ENCODE results near the gene ACSL5. TPM values are rescaled to one million over a fixed set of nuclear protein-coding genes. Genes with fewer than 3 reads are reported as not detected.
"Not testable (repeated sequence)": the region's sequence is repeated elsewhere in the genome, so short reads cannot be mapped to it uniquely, and the experiment has no call there.

ACSL5 gene
- total RNA-seq, 2 experiments from 2014 or later, result 25.3 to 25.4 TPM

- CTCF ChIA-PET (ENCODE audit: unreplicated experiment), result no interaction called here
- peak; percentile 13 for DNase-seq (ENCODE audit: low spot score)
- no peak overlapping the region for H3K4me3 ChIP-seq (ENCODE audit: low read depth, low read length, poor library complexity, severe bottlenecking)
- POLR2A ChIA-PET, result no interaction called here
- intact Hi-C loops (cut with micrococcal nuclease; ENCODE audit: unreplicated experiment), result no loop called here
- no peaks in the 10 kb centered on the region for H3K9me2 ChIP-seq (ENCODE audit: insufficient read depth, low read length)
- no peak overlapping the region for H3K4me2 ChIP-seq (ENCODE audit: low read length)
- no TSS peak for BruUV-seq (replicated peaks)
- no peaks in the 10 kb centered on the region for H3K9me3 ChIP-seq (ENCODE audit: low read length)
- TF ChIP-seq EZH2phosphoT487 (IDR thresholded peaks at IDR 0.05; ENCODE audit: borderline replicate concordance, low read depth, low read length) (no peak), CTCF (conservative IDR thresholded peaks at IDR 0.05; ENCODE audit: low read length) (peak; percentile 64)
- H3K36me3 ChIP-seq (ENCODE audit: insufficient read depth, low read length), result peaks cover 21% of the 10 kb centered on the region; the same call in 1 of the 2 replicates
- H4K20me1 ChIP-seq (ENCODE audit: insufficient read depth, low read length), result no peaks in the 10 kb centered on the region
- peaks cover 12% of the 10 kb centered on the region; the same call in 1 of the 2 replicates for H3K79me2 ChIP-seq (ENCODE audit: insufficient read depth, low read depth, low read length)
- no peak overlapping the region for H2AFZ ChIP-seq (ENCODE audit: low read length)
- H3K27ac ChIP-seq (ENCODE audit: low read depth, low read length, poor library complexity, severe bottlenecking), result no peak overlapping the region
- no peaks in the 10 kb centered on the region for H3K4me1 ChIP-seq (ENCODE audit: insufficient read depth, low read length, poor library complexity, severe bottlenecking)
These were observed 82.6 kb downstream of the ACSL5 start for GRCh38 chr10:112456533-112456932.

GRCh38 chr10:112460366-112460765, 86.5 kb downstream of the ACSL5 start:
- no peaks in the 10 kb centered on the region for H3K9me2 ChIP-seq (ENCODE audit: insufficient read depth, low read length)
- no peaks in the 10 kb centered on the region for H3K4me1 ChIP-seq (ENCODE audit: insufficient read depth, low read length, poor library complexity, severe bottlenecking)
- intact Hi-C loops (cut with micrococcal nuclease; ENCODE audit: unreplicated experiment), result no loop called here
- H3K4me2 ChIP-seq (ENCODE audit: low read length), result no peak overlapping the region
- no peak overlapping the region for H2AFZ ChIP-seq (ENCODE audit: low read length)
- no peaks in the 10 kb centered on the region; the same call in 1 of the 2 replicates for H3K79me2 ChIP-seq (ENCODE audit: insufficient read depth, low read depth, low read length)
- peaks cover 41% of the 10 kb centered on the region for H3K36me3 ChIP-seq (ENCODE audit: insufficient read depth, low read length)
- no peak overlapping the region for H3K4me3 ChIP-seq (ENCODE audit: low read depth, low read length, poor library complexity, severe bottlenecking)
- TF ChIP-seq CTCF (conservative IDR thresholded peaks at IDR 0.05; ENCODE audit: low read length) (no peak), EZH2phosphoT487 (IDR thresholded peaks at IDR 0.05; ENCODE audit: borderline replicate concordance, low read depth, low read length) (no peak)
- no peak for DNase-seq (ENCODE audit: low spot score)
- no peaks in the 10 kb centered on the region for H4K20me1 ChIP-seq (ENCODE audit: insufficient read depth, low read length)
- H3K9me3 ChIP-seq (ENCODE audit: low read length), result peaks cover 7% of the 10 kb centered on the region; the same call in 1 of the 2 replicates
- POLR2A ChIA-PET, result interaction anchor here (0.6 to 0.8 kb wide), 2 partner anchors 51 to 696 kb away, joined by 3 read pairs; no protein-coding TSS in a partner anchor
- CTCF ChIA-PET (ENCODE audit: unreplicated experiment), result no interaction called here
- no peak overlapping the region for H3K27ac ChIP-seq (ENCODE audit: low read depth, low read length, poor library complexity, severe bottlenecking)
- BruUV-seq (replicated peaks), result no TSS peak

GRCh38 chr10:112461029-112461887, 87.3 kb downstream of the ACSL5 start:
- Histone ChIP-seq H3K9me2 (ENCODE audit: insufficient read depth, low read length) (no peaks in the 10 kb centered on the region), H3K79me2 (ENCODE audit: insufficient read depth, low read depth, low read length) (no peaks in the 10 kb centered on the region; the same call in 1 of the 2 replicates), H3K4me2 (ENCODE audit: low read length) (no peak overlapping the region), H3K27ac (ENCODE audit: low read depth, low read length, poor library complexity, severe bottlenecking) (no peak overlapping the region), H3K9me3 (ENCODE audit: low read length) (peaks cover 10% of the 10 kb centered on the region; the same call in 1 of the 2 replicates), H2AFZ (ENCODE audit: low read length) (no peak overlapping the region), H3K36me3 (ENCODE audit: insufficient read depth, low read length) (peaks cover 50% of the 10 kb centered on the region), H3K4me3 (ENCODE audit: low read depth, low read length, poor library complexity, severe bottlenecking) (no peak overlapping the region), H4K20me1 (ENCODE audit: insufficient read depth, low read length) (no peaks in the 10 kb centered on the region), H3K4me1 (ENCODE audit: insufficient read depth, low read length, poor library complexity, severe bottlenecking) (no peaks in the 10 kb centered on the region)
- intact Hi-C loops (cut with micrococcal nuclease; ENCODE audit: unreplicated experiment), result no loop called here
- ChIA-PET POLR2A (interaction anchor here (0.6 to 0.8 kb wide), 2 partner anchors 51 to 697 kb away, joined by 3 read pairs; no protein-coding TSS in a partner anchor), CTCF (ENCODE audit: unreplicated experiment) (no interaction called here)
- no TSS peak for BruUV-seq (replicated peaks)
- no peak for DNase-seq (ENCODE audit: low spot score)
- TF ChIP-seq EZH2phosphoT487 (IDR thresholded peaks at IDR 0.05; ENCODE audit: borderline replicate concordance, low read depth, low read length) (no peak), CTCF (conservative IDR thresholded peaks at IDR 0.05; ENCODE audit: low read length) (no peak)

GRCh38 chr10:112464074-112464473, 90.2 kb downstream of the ACSL5 start:
- CTCF ChIA-PET (ENCODE audit: unreplicated experiment); H3K9me2 ChIP-seq (ENCODE audit: insufficient read depth, low read length); H3K4me3 ChIP-seq (ENCODE audit: low read depth, low read length, poor library complexity, severe bottlenecking); H4K20me1 ChIP-seq (ENCODE audit: insufficient read depth, low read length); H3K27ac ChIP-seq (ENCODE audit: low read depth, low read length, poor library complexity, severe bottlenecking); BruUV-seq (replicated peaks); H3K4me2 ChIP-seq (ENCODE audit: low read length); H2AFZ ChIP-seq (ENCODE audit: low read length); intact Hi-C loops (cut with micrococcal nuclease; ENCODE audit: unreplicated experiment); DNase-seq (ENCODE audit: low spot score); H3K4me1 ChIP-seq (ENCODE audit: insufficient read depth, low read length, poor library complexity, severe bottlenecking); H3K79me2 ChIP-seq (ENCODE audit: insufficient read depth, low read depth, low read length): not testable (repeated sequence)
- POLR2A ChIA-PET, result interaction anchor here (1.5 kb wide), 1 partner anchor 8 kb away, joined by 9 read pairs; no protein-coding TSS in a partner anchor
- Histone ChIP-seq H3K36me3 (ENCODE audit: insufficient read depth, low read length) (peaks cover 62% of the 10 kb centered on the region), H3K9me3 (ENCODE audit: low read length) (peaks cover 10% of the 10 kb centered on the region; the same call in 1 of the 2 replicates)

Data from OCI-LY7 (cell line).